KBM-7 (cell line): ENCODE measurements around the gene UNC5C.

ENCODE experiments used
- DNase-seq: peaks from one replicate; pipeline ENCODE4 v3.0.0-alpha.2; 2015
- in situ Hi-C: fragments of 300-500 bp; cut with MboI; formaldehyde crosslinking; loops from 2 replicates; pipeline ENCODE4 v1.14.3; 2020; ENCODE audit warnings: low sequenced_read_pairs, low pct_unique_long_range_greater_than_20kb, mixed read lengths

The UNC5C gene

GRCh38 chr4:95528388-95528948, 20.3 kb downstream of the UNC5C start:
- in situ Hi-C loops = no loop called here
- no peak for DNase-seq

GRCh38 chr4:95526075-95526474, 22.7 kb downstream of the UNC5C start:
- in situ Hi-C loops = no loop called here
- no peak for DNase-seq

GRCh38 chr4:95524729-95525128, 24.0 kb downstream of the UNC5C start:
- in situ Hi-C loops = no loop called here
- no peak for DNase-seq

GRCh38 chr4:95524184-95524583, 24.6 kb downstream of the UNC5C start:
- in situ Hi-C loops = no loop called here
- no peak for DNase-seq

- DNase-seq = no peak
- in situ Hi-C loops = no loop called here
Observed at GRCh38 chr4:95522682-95523530, 25.9 kb downstream of the UNC5C start.

GRCh38 chr4:95517576-95518345, 31.0 kb downstream of the UNC5C start:
- DNase-seq = no peak
- in situ Hi-C loops = no loop called here

GRCh38 chr4:95516528-95517017, 32.2 kb downstream of the UNC5C start:
- no peak for DNase-seq
- in situ Hi-C loops = no loop called here

- no peak for DNase-seq
- in situ Hi-C loops = no loop called here
Observed at GRCh38 chr4:95515589-95515988, 33.2 kb downstream of the UNC5C start.

- DNase-seq = no peak
- in situ Hi-C loops = no loop called here
Observed at GRCh38 chr4:95513022-95513421, 35.8 kb downstream of the UNC5C start.

- DNase-seq = no peak
- in situ Hi-C loops = no loop called here
Observed at GRCh38 chr4:95511477-95511876, 37.3 kb downstream of the UNC5C start.

GRCh38 chr4:95510877-95511276, 37.9 kb downstream of the UNC5C start:
- DNase-seq = no peak
- in situ Hi-C loops = no loop called here

GRCh38 chr4:95510145-95510544, 38.6 kb downstream of the UNC5C start:
- in situ Hi-C loops = no loop called here
- no peak for DNase-seq

GRCh38 chr4:95508421-95508820, 40.4 kb downstream of the UNC5C start:
- in situ Hi-C loops = no loop called here
- no peak for DNase-seq

GRCh38 chr4:95507561-95507960, 41.2 kb downstream of the UNC5C start:
- in situ Hi-C loops = no loop called here
- DNase-seq = no peak

- in situ Hi-C loops = no loop called here
- DNase-seq = no peak
Observed at GRCh38 chr4:95507147-95507546, 41.6 kb downstream of the UNC5C start.

GRCh38 chr4:95506264-95506663, 42.5 kb downstream of the UNC5C start:
- DNase-seq = no peak
- in situ Hi-C loops = no loop called here

GRCh38 chr4:95505799-95506198, 43.0 kb downstream of the UNC5C start:
- in situ Hi-C loops = no loop called here
- no peak for DNase-seq

- in situ Hi-C loops = no loop called here
- DNase-seq = no peak
Observed at GRCh38 chr4:95505151-95505550, 43.6 kb downstream of the UNC5C start.

- no peak for DNase-seq
- in situ Hi-C loops = no loop called here
Observed at GRCh38 chr4:95504501-95504900, 44.3 kb downstream of the UNC5C start.

GRCh38 chr4:95500361-95500760, 48.4 kb downstream of the UNC5C start:
- no peak for DNase-seq
- in situ Hi-C loops = no loop called here
